HT1080 (cell line): Measurements from ENCODE around the gene TMEM167B. TPM values are rescaled to one million over a fixed set of nuclear protein-coding genes. Genes with fewer than 3 reads are reported as not detected.

Experiments
- small RNA-seq: library from RNA; depleted of rRNA; stranded (forward); fragments of <200 nt; gene quantifications from one replicate; pipeline ENCODE3, GENCODE V24; 2014
- total RNA-seq: library from RNA; depleted of rRNA; stranded (reverse); fragments of >200 nt; shearing (Covaris generic); gene quantifications from 2 replicates; pipeline ENCODE4 v1.2.3, GENCODE V29; 2014; rRNA removed

The TMEM167B gene
- total RNA-seq, 1 experiment from 2014 or later: 10.6 TPM

Small RNA genes lying within 50 kb of the gene (small RNA-seq; reads per million reads assigned to genes)
- gene AL356488.2: not detected

Other genes with a start within 250 kb of the TMEM167B start
- 2.7 and 5.0 TPM in 2 replicates for gene AKNAD1, start 233.7 kb upstream of the TMEM167B start, total RNA-seq
- gene GPSM2, start 213.8 kb upstream of the TMEM167B start, total RNA-seq: 28.8 and 34.1 TPM in 2 replicates
- gene CLCC1, start 127.3 kb upstream of the TMEM167B start, total RNA-seq: 20.6 and 22.7 TPM in 2 replicates
- gene WDR47, start 48.7 kb upstream of the TMEM167B start, total RNA-seq: 9.2 and 16.6 TPM in 2 replicates
- gene TAF13, start 14.8 kb upstream of the TMEM167B start, total RNA-seq: 52.5 and 60.0 TPM in 2 replicates
- gene ELAPOR1, start 23.4 kb downstream of the TMEM167B start, total RNA-seq: 0.73 and 1.3 TPM in 2 replicates
- gene SARS1, start 123.2 kb downstream of the TMEM167B start, total RNA-seq: 173 and 183 TPM in 2 replicates
- gene CELSR2, start 158.8 kb downstream of the TMEM167B start, total RNA-seq: 1.5 and 1.7 TPM in 2 replicates
- 62.1 and 65.2 TPM in 2 replicates for gene PSRC1, start 192.4 kb downstream of the TMEM167B start, total RNA-seq
- not detected in 2 replicates for gene MYBPHL, start 216.2 kb downstream of the TMEM167B start, total RNA-seq